Measurements from ENCODE around the gene HELZ. TPM values are rescaled to one million over a fixed set of nuclear protein-coding genes. Genes with fewer than 3 reads are reported as not detected.
"Not testable (repeated sequence)": the region's sequence is repeated elsewhere in the genome, so short reads cannot be mapped to it uniquely, and the experiment has no call there.

HELZ gene
- 100 to 1,000 TPM in 1 of 3 donors, 10 to 100 TPM in 2; 41.4 to 121 (median 44.2) TPM for polyA plus RNA-seq

- Mint-ChIP-seq H3K27me3 (ENCODE audit: low read depth in 3 of 3) (peaks cover 13 to 27% (median 14%) of the 10 kb centered on the region in 3 donors), H3K4me1 (peaks cover 67 to 71% of the 10 kb centered on the region in 2 donors), H3K36me3 (peaks cover 0 to 15% (median 5%) of the 10 kb centered on the region in 3 donors)
Observed at GRCh38 chr17:67245073-67245693, at the start of gene HELZ. Gene HELZ, minus strand, starts transcription at chr17:67245196. Its CDS starts 26,392 bp downstream, at chr17:67218804.

GRCh38 chr17:67293251-67294203, 48.5 kb upstream of the HELZ start:
- H3K27me3 Mint-ChIP-seq (ENCODE audit: low read depth in 3 of 3) = peaks cover 0 to 3% (median 2%) of the 10 kb centered on the region in 3 donors
- peak; percentile 70 to 77 (median 75) for DNase-seq
- peaks cover 17 to 18% of the 10 kb centered on the region in 2 donors for H3K4me1 Mint-ChIP-seq
- peak overlapping the region in 3 of 5 donors; percentile 40 to 65 (median 61) for H3K4me3 Mint-ChIP-seq
- peak overlapping the region in 2 of 6 donors; percentile 39 to 45 for H3K27ac Mint-ChIP-seq
- no peaks in the 10 kb centered on the region for H3K36me3 Mint-ChIP-seq
- no peaks in the 10 kb centered on the region for H3K9me3 Mint-ChIP-seq

More at GRCh38 chr17:67245073-67245693, at the start of gene HELZ:
- Mint-ChIP-seq H3K4me3 (peak within 1 kb of the TSS; percentile 90 to 94 (median 91)), H3K27ac (peak within 1 kb of the TSS; percentile 88 to 99 (median 93)), H3K9me3 (no peaks in the 10 kb centered on the region)
- peak; percentile 83 to 86 (median 85) for DNase-seq

GRCh38 chr17:67290711-67291291, 45.8 kb upstream of the HELZ start:
- H3K4me3 Mint-ChIP-seq = no peak overlapping the region
- no peaks in the 10 kb centered on the region for H3K36me3 Mint-ChIP-seq
- H3K27ac Mint-ChIP-seq = peak overlapping the region in 1 of 6 donors; percentile 49
- no peak for DNase-seq
- H3K27me3 Mint-ChIP-seq (ENCODE audit: low read depth in 3 of 3) = peaks cover 1 to 3% (median 2%) of the 10 kb centered on the region in 3 donors
- H3K4me1 Mint-ChIP-seq = peaks cover 17 to 24% of the 10 kb centered on the region in 2 donors
- H3K9me3 Mint-ChIP-seq = no peaks in the 10 kb centered on the region

GRCh38 chr17:67290244-67290643, 45.2 kb upstream of the HELZ start:
- Mint-ChIP-seq H3K9me3 (no peaks in the 10 kb centered on the region), H3K27ac (peak overlapping the region in 1 of 6 donors; percentile 49), H3K36me3 (no peaks in the 10 kb centered on the region), H3K27me3 (ENCODE audit: low read depth in 3 of 3) (peaks cover 2 to 5% (median 4%) of the 10 kb centered on the region in 3 donors), H3K4me3 (no peak overlapping the region), H3K4me1 (peaks cover 17 to 24% of the 10 kb centered on the region in 2 donors)
- no peak for DNase-seq

- peaks cover 17 to 24% of the 10 kb centered on the region in 2 donors for H3K4me1 Mint-ChIP-seq
- no peaks in the 10 kb centered on the region for H3K9me3 Mint-ChIP-seq
- peak in 1 of 3 donors; percentile 15 for DNase-seq
- H3K27ac Mint-ChIP-seq = peak overlapping the region in 3 of 6 donors; percentile 7 to 81 (median 63)
- H3K4me3 Mint-ChIP-seq = peak overlapping the region in 2 of 5 donors; percentile 36 to 61
- H3K36me3 Mint-ChIP-seq = no peaks in the 10 kb centered on the region
- peaks cover 2 to 5% (median 4%) of the 10 kb centered on the region in 3 donors for H3K27me3 Mint-ChIP-seq (ENCODE audit: low read depth in 3 of 3)
Observed at GRCh38 chr17:67289181-67289876, 44.3 kb upstream of the HELZ start.

- H3K4me3 Mint-ChIP-seq; H3K27me3 Mint-ChIP-seq (ENCODE audit: low read depth in 3 of 3); H3K36me3 Mint-ChIP-seq; DNase-seq; H3K9me3 Mint-ChIP-seq; H3K27ac Mint-ChIP-seq: not testable (repeated sequence)
- H3K4me1 Mint-ChIP-seq = peaks cover 10 to 20% of the 10 kb centered on the region in 2 donors
Observed at GRCh38 chr17:67286826-67287225, 41.8 kb upstream of the HELZ start.

- no peak overlapping the region for H3K27ac Mint-ChIP-seq
- DNase-seq = no peak
- no peak overlapping the region for H3K4me3 Mint-ChIP-seq
- H3K27me3 Mint-ChIP-seq (ENCODE audit: low read depth in 3 of 3) = peaks cover 2 to 4% (median 3%) of the 10 kb centered on the region in 3 donors
- peaks cover 10 to 20% of the 10 kb centered on the region in 2 donors for H3K4me1 Mint-ChIP-seq
- no peaks in the 10 kb centered on the region for H3K36me3 Mint-ChIP-seq
- H3K9me3 Mint-ChIP-seq = no peaks in the 10 kb centered on the region
Observed at GRCh38 chr17:67285360-67285759, 40.4 kb upstream of the HELZ start.

- Mint-ChIP-seq H3K9me3 (no peaks in the 10 kb centered on the region), H3K36me3 (no peaks in the 10 kb centered on the region), H3K4me1 (peaks cover 1 to 11% of the 10 kb centered on the region in 2 donors), H3K27ac (no peak overlapping the region), H3K27me3 (ENCODE audit: low read depth in 3 of 3) (peaks cover 0 to 4% (median 3%) of the 10 kb centered on the region in 3 donors), H3K4me3 (no peak overlapping the region)
- no peak for DNase-seq
Observed at GRCh38 chr17:67283731-67284516, 38.9 kb upstream of the HELZ start.

- peaks cover 0 to 1% of the 10 kb centered on the region in 2 donors for H3K4me1 Mint-ChIP-seq
- H3K9me3 Mint-ChIP-seq = no peaks in the 10 kb centered on the region
- no peaks in the 10 kb centered on the region for H3K36me3 Mint-ChIP-seq
- H3K27ac Mint-ChIP-seq = no peak overlapping the region
- DNase-seq = no peak
- peaks cover 2 to 3% (median 3%) of the 10 kb centered on the region in 3 donors for H3K27me3 Mint-ChIP-seq (ENCODE audit: low read depth in 3 of 3)
- H3K4me3 Mint-ChIP-seq = no peak overlapping the region
Observed at GRCh38 chr17:67281743-67282142, 36.7 kb upstream of the HELZ start.

GRCh38 chr17:67281053-67281452, 36.1 kb upstream of the HELZ start:
- H3K4me1 Mint-ChIP-seq = peaks cover 0 to 1% of the 10 kb centered on the region in 2 donors
- H3K27me3 Mint-ChIP-seq (ENCODE audit: low read depth in 3 of 3) = peaks cover 2 to 3% (median 3%) of the 10 kb centered on the region in 3 donors
- H3K36me3 Mint-ChIP-seq = no peaks in the 10 kb centered on the region
- no peak for DNase-seq
- H3K27ac Mint-ChIP-seq = no peak overlapping the region
- H3K9me3 Mint-ChIP-seq = no peaks in the 10 kb centered on the region
- H3K4me3 Mint-ChIP-seq = no peak overlapping the region

- H3K36me3 Mint-ChIP-seq = no peaks in the 10 kb centered on the region
- DNase-seq = no peak
- H3K27ac Mint-ChIP-seq = peak overlapping the region in 2 of 6 donors; percentile 0 to 9
- H3K27me3 Mint-ChIP-seq (ENCODE audit: low read depth in 3 of 3) = peaks cover 0 to 2% (median under 1%) of the 10 kb centered on the region in 3 donors
- no peak overlapping the region for H3K4me3 Mint-ChIP-seq
- H3K4me1 Mint-ChIP-seq = peaks cover 0 to 1% of the 10 kb centered on the region in 2 donors
- H3K9me3 Mint-ChIP-seq = no peaks in the 10 kb centered on the region
Observed at GRCh38 chr17:67280279-67280678, 35.3 kb upstream of the HELZ start.

- Mint-ChIP-seq H3K4me3 (no peak overlapping the region), H3K9me3 (no peaks in the 10 kb centered on the region), H3K27ac (no peak overlapping the region), H3K36me3 (no peaks in the 10 kb centered on the region), H3K4me1 (peaks cover 0 to 1% of the 10 kb centered on the region in 2 donors), H3K27me3 (ENCODE audit: low read depth in 3 of 3) (peaks cover 0 to 2% (median 0%) of the 10 kb centered on the region in 3 donors)
- no peak for DNase-seq
Observed at GRCh38 chr17:67279115-67279514, 34.1 kb upstream of the HELZ start.

Data from immature natural killer cell (primary cell).